LoVo (cell line): ENCODE measurements around the gene VASN.

Experiments used
- DNase-seq: peaks from one replicate; pipeline ENCODE4 v3.0.0-alpha.2; 2016; ENCODE audit warnings: low spot score

The VASN gene

DNA sequence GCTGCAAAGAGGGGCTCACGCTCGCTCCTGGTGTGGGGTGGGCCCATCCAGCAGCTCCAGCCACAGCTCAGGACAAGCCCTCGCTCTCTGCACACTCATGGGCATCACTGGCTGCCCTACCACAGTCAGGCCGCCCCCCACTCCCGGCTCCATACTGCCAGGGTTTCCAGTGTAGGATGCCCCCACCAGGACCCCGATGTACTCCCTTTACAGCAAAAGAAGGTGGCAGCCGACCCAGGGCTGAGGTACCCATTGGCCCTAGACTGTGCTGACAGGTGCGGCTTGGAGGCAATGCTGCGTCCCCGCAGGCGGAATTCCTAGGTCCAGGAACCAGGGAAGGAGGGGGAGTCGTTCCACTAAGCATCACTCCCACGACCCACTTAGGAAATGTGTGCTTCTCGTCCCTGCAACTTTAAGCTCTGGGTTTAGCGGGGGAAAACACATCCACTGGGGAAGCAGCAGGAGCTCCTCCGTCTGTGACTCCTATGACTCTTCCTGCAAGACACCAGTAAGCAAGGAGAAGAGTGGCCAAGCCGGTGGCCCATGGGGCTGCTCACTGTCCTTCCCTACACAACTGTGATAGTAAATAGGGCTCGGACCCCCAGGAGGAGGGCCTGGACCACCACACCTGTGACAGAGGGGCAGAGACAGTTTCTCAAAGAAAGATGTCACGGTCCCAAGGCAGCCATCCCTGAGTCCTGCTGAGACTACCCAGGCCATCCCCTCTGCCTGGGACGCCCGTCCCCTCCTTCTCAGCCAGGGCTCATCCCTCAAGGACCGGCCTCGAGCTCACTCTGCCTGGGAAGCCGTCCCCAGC lies 31.7 kb downstream of the VASN start:
- DNase-seq, result no peak

DNA sequence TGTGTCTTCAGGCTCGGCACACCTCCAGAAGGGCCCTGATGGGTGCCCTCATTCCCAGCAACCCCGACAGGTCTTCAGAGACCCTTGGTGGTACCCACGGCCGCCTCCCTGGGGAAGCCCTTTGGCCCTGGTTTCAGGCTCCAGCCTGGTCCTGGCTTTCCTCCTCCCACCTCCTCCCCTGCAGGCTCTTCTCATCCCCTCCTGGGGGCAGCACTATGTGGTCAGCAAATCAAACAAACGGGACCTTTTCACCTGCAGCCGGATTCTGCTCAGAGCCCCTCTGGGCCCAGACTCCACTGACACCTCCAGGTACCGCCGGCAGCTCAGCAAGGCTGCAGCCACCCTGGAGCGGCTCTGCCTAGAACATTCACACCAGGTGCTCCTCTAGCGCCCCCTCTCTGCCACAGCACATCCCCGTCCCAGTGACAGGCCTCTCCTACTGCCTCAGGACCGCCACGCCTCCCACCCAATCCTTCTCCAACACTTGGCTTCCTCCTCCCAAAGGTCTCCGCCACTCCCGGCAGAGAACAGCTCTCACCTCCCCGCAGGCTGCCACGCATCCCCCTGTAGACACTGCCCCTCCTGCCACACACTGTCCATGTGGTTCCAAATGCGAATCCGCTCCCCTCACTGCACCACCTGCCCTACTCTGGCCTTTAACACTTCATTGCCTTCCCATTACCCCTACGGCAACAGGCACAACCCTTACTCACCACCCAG lies 32.8 kb downstream of the VASN start:
- DNase-seq, result no peak

GRCh38 chr16:4404967-4405696 lies 33.5 kb downstream of the VASN start:
- DNase-seq, result no peak

DNA sequence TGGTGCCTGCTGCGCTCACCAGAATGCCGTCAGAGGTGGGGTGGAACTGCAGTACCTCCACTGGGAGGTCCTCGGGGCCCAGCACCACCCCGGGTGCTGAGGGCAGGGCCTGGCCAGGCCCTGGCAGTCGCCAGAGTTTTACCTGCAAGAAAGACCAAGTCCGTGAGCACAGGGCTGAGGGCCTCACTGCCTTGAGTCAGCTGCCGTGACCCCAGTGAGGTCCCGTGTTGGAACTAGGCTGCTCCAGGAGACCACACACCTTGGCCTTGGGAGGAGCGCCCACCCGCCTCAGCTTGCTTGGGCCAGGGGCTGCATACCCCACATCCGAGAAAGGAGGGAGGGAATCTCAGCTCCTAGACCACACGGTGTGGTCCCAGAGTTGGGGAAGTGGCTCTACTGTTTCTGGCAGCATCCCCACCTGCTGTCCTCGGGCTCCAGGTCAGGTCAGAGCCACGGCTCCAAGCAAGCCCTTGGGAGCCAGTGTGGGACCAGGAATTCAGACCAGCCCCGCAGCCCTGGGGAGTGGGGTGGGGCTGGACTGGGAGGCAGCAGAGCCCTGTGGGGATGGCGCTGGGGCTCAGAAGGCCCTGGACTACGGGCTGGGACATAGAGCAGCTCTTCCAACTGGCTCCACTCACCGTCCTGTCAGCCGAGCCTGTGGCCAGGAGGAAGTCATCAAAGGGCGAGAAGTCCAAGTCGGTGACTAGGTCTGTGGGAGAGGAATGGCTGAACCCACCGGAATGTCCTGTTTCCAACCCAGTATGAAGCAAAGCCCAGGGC lies 36.1 kb downstream of the VASN start:
- DNase-seq, result no peak

DNA sequence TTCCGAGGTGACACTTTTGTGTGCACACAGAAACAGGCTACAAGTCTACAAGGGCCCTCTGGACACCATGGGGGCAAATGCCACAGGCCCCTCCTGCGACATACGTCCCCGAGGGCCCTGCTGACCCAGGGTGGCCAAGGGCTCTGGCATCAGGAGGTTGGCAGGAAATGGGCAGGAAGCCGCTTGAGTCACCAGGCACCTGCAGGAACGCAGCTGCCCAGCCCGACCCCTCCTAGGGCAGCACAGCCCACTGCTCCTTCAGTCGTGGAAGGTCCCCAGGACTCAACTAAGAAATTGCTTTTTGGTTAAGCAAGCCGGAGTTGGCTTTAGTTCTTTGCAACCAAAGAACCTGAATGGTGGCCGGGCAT lies 36.7 kb downstream of the VASN start:
- no peak for DNase-seq

- DNase-seq, result no peak
These were observed 37.7 kb downstream of the VASN start for GRCh38 chr16:4409081-4409932.

DNA sequence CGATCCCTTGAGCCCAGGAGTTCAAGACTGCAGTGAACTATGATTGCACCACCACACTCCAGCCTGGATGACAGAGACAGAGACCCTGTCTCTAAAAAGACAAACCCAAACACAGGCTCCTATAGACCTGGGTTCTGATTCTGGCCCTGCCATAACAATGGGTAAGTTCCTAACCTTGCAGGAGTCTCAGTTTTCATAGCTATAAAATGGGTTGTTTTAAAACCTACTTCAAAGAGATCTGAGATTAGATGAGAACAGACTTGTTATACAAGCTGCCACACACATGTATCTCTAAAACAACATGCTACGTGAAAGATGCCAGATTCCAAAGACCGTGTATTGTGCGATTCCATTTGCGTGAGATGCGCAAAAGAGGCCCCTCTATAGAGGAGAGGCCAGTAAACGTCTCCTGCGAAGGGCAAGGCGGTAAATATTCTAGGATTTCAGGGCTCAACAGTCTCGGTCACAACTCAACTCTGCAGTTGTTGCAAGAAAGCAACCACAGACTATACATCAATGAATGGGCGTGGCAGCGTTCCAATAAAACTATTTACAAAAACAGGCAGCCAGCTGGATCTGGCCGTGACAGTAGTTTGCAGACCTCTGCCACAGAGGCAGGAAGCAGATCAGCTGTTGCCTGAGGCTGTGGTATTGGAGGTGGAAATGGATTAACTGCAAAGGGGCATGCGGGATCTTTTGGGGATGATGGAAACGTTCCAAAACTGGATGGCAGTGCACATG lies 38.9 kb downstream of the VASN start:
- DNase-seq, result no peak

- DNase-seq, result no peak
These were observed 40.0 kb downstream of the VASN start for GRCh38 chr16:4411684-4412083.

DNA sequence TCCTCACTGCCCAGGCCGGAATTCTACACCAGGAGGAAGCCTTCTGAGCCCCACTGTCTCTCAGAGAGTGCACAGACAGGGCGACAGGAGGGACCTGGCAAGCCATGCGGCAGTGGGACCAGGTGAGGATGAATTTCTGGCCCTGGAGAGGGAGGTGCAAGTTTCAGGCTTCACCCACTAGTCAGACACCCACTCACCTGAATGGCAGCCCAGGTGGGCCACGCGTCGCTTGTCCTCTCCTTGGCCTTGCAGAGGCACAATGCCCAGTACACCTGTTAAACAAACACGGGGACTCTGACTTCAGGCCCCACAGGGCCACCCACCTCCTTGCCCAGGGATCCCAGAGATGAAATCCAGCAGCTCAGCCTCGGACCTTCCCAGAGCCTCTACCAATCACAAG lies 40.5 kb downstream of the VASN start:
- no peak for DNase-seq

GRCh38 chr16:4412854-4413253 lies 41.2 kb downstream of the VASN start:
- no peak for DNase-seq

DNA sequence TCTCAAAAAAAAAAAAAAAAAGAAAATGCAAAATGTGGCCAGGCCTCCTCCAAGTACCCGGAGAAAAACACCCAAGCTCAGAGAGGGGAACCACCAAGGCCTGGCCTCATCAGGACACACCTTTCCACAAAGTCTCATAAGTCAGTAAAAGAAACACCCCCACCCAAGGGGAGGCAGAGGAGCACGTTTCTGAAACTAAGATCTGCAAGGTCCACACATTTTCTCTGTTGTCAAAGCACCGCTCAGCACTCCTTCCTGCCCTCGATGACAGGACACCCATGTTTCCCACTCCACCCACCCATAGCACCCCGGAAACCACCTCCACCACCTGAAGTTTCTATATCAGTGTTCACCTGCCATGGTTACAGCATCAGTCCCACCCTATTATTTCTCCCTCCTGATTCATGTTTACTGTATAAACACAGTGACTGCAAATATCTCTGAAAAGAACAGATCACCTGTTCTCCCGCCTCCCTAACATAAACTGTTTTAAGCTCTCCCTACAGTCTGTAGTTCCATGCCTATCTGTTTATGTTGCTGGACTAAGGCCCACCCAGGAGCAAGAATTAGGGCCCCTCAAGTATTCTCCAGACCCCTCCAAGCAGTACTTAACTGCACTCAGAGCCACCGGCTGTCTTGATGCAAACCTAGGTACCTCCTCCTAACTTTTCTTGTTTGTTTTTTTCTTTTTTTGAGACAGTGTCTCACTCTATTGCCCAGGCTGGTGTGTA lies 42.7 kb downstream of the VASN start:
- no peak for DNase-seq

GRCh38 chr16:4415538-4416199 lies 44.0 kb downstream of the VASN start:
- peak; percentile 27 for DNase-seq

DNA sequence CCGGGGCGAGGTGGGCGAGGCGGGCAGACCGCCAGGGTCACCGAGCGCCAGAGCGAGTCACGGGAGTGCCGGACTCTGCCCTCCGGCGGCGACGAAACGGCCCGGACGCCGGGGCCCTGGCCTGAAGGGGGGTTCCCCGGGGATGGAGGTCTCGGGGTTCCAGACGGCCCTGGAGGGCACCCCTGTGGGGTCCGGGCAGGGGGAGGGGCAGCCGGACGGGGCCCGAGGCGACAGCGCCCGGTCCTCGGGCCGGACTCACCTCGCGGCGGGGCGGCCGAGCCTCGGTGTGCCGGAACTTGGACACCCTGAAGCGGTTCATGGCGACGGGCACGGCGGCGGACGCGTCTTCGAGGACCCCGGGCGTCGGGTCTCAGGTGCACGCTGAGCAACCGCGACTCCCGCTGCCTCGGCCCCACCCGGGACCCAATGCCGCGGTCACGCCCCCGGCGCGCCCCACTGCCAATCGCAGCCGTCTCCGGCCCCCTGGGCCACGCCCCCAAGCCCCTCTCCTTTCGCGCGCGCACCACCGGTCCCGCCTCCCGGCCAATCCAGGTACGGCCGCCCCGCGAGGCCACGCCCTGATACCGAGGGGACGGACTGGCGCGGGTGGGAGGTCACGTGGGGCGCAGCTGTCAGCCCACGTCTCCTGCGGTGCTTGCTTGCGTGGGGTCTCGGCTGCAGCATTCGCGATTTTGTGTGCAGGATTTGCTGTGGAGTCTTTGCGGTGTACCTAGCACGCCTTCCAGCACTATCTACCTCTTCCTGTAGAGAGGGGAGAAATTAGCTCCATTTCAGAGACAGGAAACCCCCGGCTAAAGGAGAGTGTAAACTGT lies 44.8 kb downstream of the VASN start, which contains the start of gene CORO7:
CORO7 (minus strand) TSS at position 397 of the 833 bp plus-strand sequence; CDS start at position 319, 78 bp downstream.
- DNase-seq, result peak; percentile 93

- DNase-seq, result no peak
These were observed 47.8 kb downstream of the VASN start for GRCh38 chr16:4419402-4419959.

GRCh38 chr16:4420505-4421105 lies 49.0 kb downstream of the VASN start:
- no peak for DNase-seq

DNA sequence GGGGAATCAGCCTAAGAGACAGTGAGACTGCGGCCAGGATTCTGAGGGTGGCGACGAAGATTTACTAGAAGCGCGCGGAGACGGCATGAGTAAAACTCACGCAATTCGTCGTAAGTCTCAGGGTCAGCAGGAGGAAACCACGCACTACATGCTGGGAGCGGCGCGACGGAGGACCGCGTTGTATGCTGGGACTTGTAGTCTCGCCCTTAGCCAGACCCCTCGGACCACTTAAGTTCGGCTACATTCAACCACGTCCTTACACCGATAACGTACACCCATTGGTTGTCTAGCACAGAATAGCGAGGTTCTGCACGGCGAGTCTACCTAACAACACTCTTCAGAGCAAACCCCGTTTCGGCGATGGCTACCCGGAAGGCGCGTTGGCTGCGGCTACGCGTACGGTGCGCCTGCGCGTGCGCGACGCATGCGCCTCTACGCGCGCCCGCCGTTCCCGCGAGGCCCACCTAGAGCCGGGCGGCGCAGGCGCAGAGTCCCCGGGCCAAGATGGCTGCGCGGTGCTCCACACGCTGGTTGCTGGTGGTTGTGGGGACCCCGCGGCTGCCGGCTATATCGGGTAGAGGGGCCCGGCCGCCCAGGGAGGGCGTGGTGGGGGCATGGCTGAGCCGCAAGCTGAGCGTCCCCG lies 53.9 kb downstream of the VASN start, which contains the start of gene DNAJA3:
DNAJA3 (plus strand) TSS at position 491 of the 643 bp plus-strand sequence; CDS start at position 505, 14 bp downstream.
- peak; percentile 96 for DNase-seq
